K562 (cell line): ENCODE data around the gene CEMIP. TPM values are rescaled to one million over a fixed set of nuclear protein-coding genes. Genes with fewer than 3 reads are reported as not detected.

Experiments
- ETV5 ChIP-seq: sonication (generic); formaldehyde crosslinking; IDR thresholded peaks from 2 replicates; pipeline ENCODE4 v1.4.0; 2020; ENCODE audit warnings: low read depth, mild to moderate bottlenecking, missing genetic modification reagents
- HDAC1 ChIP-seq, 2 experiments: fragments of 450-650 bp; IDR thresholded peaks; 2 replicates each; pipeline ENCODE4 v1.6.1; 2016 to 2017; ENCODE audit warnings: inconsistent platforms in 1 of 2, mild to moderate bottlenecking in 1 of 2, moderate library complexity in 1 of 2
- JUND ChIP-seq, 2 experiments: IDR thresholded peaks; 2 replicates in 1 of 2; 3 replicates in 1 of 2; pipeline ENCODE4 v1.6.1; 2011; ENCODE audit warnings: borderline replicate concordance in 2 of 2, low read depth in 2 of 2, low read length in 2 of 2, improper control_type of control experiment in 1 of 2, missing biosample characterization in 1 of 2, missing genetic modification characterization in 1 of 2, missing genetic modification reagents in 1 of 2
- MEIS2 ChIP-seq: fragments of 450-650 bp; IDR thresholded peaks from 2 replicates; pipeline ENCODE4 v1.6.1; 2014; ENCODE audit warnings: mild to moderate bottlenecking; ENCODE audit not compliant: partially characterized antibody
- MGA ChIP-seq: fragments of 450-650 bp; IDR thresholded peaks from 2 replicates; pipeline ENCODE4 v1.6.1; 2016; ENCODE audit warnings: mild to moderate bottlenecking, moderate library complexity
- MNT ChIP-seq, 2 experiments: fragments of 450-650 bp; conservative IDR thresholded peaks; 2 replicates each; pipeline ENCODE4 v1.6.1; 2017; ENCODE audit warnings: mild to moderate bottlenecking in 2 of 2, moderate library complexity in 2 of 2
- MTA2 ChIP-seq: fragments of 450-650 bp; IDR thresholded peaks from 2 replicates; pipeline ENCODE4 v1.6.1; 2016; ENCODE audit warnings: low read depth
- MTA3 ChIP-seq: fragments of 450-650 bp; formaldehyde crosslinking; IDR thresholded peaks from 2 replicates; pipeline ENCODE4 v1.6.1; 2017; ENCODE audit warnings: mild to moderate bottlenecking, borderline replicate concordance
- NONO ChIP-seq, 2 experiments: fragments of 200-400 bp in 1 of 2; fragments of 450-650 bp in 1 of 2; formaldehyde crosslinking in 1 of 2; IDR thresholded peaks; 2 replicates each; pipeline ENCODE4 v1.6.1; 2017; ENCODE audit warnings: low read depth in 2 of 2, mild to moderate bottlenecking in 2 of 2, moderate library complexity in 2 of 2, low read length in 1 of 2
- RB1 ChIP-seq: fragments of 450-650 bp; IDR thresholded peaks from 2 replicates; pipeline ENCODE4 v1.6.1; 2017; ENCODE audit warnings: low read depth, mild to moderate bottlenecking
- U2AF1 ChIP-seq: fragments of 200-400 bp; formaldehyde crosslinking; optimal IDR thresholded peaks from 2 replicates; pipeline ENCODE3; 2017; ENCODE audit warnings: mild to moderate bottlenecking, low read depth, low read length, moderate library complexity
- ZNF449 ChIP-seq: fragments of 250-450 bp; sonication (Bioruptor Pico); IDR thresholded peaks from 2 replicates; pipeline ENCODE4 v1.8.0; 2022; ENCODE audit warnings: moderate library complexity, mild to moderate bottlenecking, inconsistent platforms
- polyA plus RNA-seq, 8 experiments: library from polyadenylated mRNA; depleted of rRNA in 4 of 8; stranded (reverse) in 5 of 8; unstranded in 3 of 8; fragments of >200 nt; fragmentation: Nextera tagmentation in 2 of 8; fragmentation: Illumina TruSeq in 1 of 8; extraction: Ambion mirVana in 2 of 8; extraction: Trizol in 1 of 8; gene quantifications; 2 replicates each; pipeline versions ENCODE4 v1.2.1 to v1.2.3, GENCODE V29; 2011 to 2014; ENCODE audit warnings: inconsistent platforms in 1 of 8, missing spikeins in 1 of 8
- total RNA-seq, 7 experiments: library from RNA; depleted of rRNA in 6 of 7; stranded (reverse); fragments of >200 nt in 6 of 7; fragmentation: Illumina TruSeq in 2 of 7; extraction: Trizol in 2 of 7; gene quantifications; 2 replicates each; pipeline versions ENCODE4 v1.2.1 to v1.2.3, GENCODE V29; 2011 to 2021; ENCODE audit warnings: low replicate concordance in 1 of 7

Gene CEMIP
- total and polyA plus RNA-seq, 9 of the 15 experiments (the other 6 are each of a cell fraction or from before 2014, with no cell fraction given): 0.33 TPM; not detected in 8

- 0 out of 2 replicates have a peak, but pooled peaks have one; percentile 4 for TF ChIP-seq MGA
- TF ChIP-seq MTA2: peak; percentile 74
- 0 out of 4 replicates have a peak, but pooled peaks of 1 of the 2 experiments have one; percentile 24 for TF ChIP-seq NONO (IDR thresholded peaks at IDR 0.05; ENCODE audit: low read depth in 2 of 2, low read length in 1 of 2)
- TF ChIP-seq ZNF449 (CRISPR knock-in tag): peak; percentile 41; the same call in 1 of the 2 replicates
- TF ChIP-seq RB1: peak; percentile 69; the same call in 1 of the 2 replicates
- peak; percentile 48; the same call in 1 of the 2 replicates for TF ChIP-seq JUND (IDR thresholded peaks at IDR 0.05; ENCODE audit: borderline replicate concordance, low read depth, low read length)
- TF ChIP-seq JUND (tag; IDR thresholded peaks at IDR 0.05; ENCODE audit: borderline replicate concordance, low read depth, low read length): peak; percentile 37; the same call in 1 of the 3 replicates
- TF ChIP-seq U2AF1: no peak
- peak; percentile 58 for TF ChIP-seq MEIS2
- peak in 1 of 2 experiments; percentile 40; a peak in 2 of 4 replicates for TF ChIP-seq MNT (conservative IDR thresholded peaks at IDR 0.05)
- 0 out of 2 replicates have a peak, but pooled peaks have one; percentile 21 for TF ChIP-seq ETV5 (CRISPR knock-in tag)
- TF ChIP-seq MTA3: peak; percentile 17; the same call in 1 of the 2 replicates
- peak in 1 of 2 experiments; percentile 84; a peak in 1 of 4 replicates for TF ChIP-seq HDAC1 (IDR thresholded peaks at IDR 0.05)
These were observed 123.2 kb downstream of the CEMIP start (continued) for GRCh38 chr15:80902298-80902801.
